ENCODE data around the gene MYO10. TPM values are rescaled to one million over a fixed set of nuclear protein-coding genes. Genes with fewer than 3 reads are reported as not detected.

The MYO10 gene
- total RNA-seq, 2 experiments from 2014 or later, result not detected

- DNase-seq (peak; percentile 43), ATAC-seq (ENCODE audit: low read depth) (no peak)
- H3K27me3 Mint-ChIP-seq, result peaks cover 49% of the 10 kb centered on the region
- POLR2A ChIA-PET, result no interaction called here
- no peak overlapping the region for H3K27ac Mint-ChIP-seq
- no peak overlapping the region for H3K4me3 Mint-ChIP-seq
- H3K9me3 Mint-ChIP-seq, result no peaks in the 10 kb centered on the region
- peaks cover 13% of the 10 kb centered on the region for H3K4me1 Mint-ChIP-seq
- H3K36me3 Mint-ChIP-seq, result no peaks in the 10 kb centered on the region
These were observed 2.0 kb downstream of the MYO10 start for GRCh38 chr5:16934123-16934522.

GRCh38 chr5:16933337-16933736, 2.8 kb downstream of the MYO10 start:
- H3K27me3 Mint-ChIP-seq, result peaks cover 47% of the 10 kb centered on the region

GRCh38 chr5:16932401-16932800, 3.7 kb downstream of the MYO10 start:
- H3K27ac Mint-ChIP-seq, result no peak overlapping the region
- H3K36me3 Mint-ChIP-seq, result no peaks in the 10 kb centered on the region
- no peak for DNase-seq
- no peaks in the 10 kb centered on the region for H3K9me3 Mint-ChIP-seq
- no peak overlapping the region for H3K4me3 Mint-ChIP-seq
- peaks cover 13% of the 10 kb centered on the region for H3K4me1 Mint-ChIP-seq
- H3K27me3 Mint-ChIP-seq, result peaks cover 37% of the 10 kb centered on the region
- POLR2A ChIA-PET, result no interaction called here
- no peak for ATAC-seq (ENCODE audit: low read depth)

More at GRCh38 chr5:16933337-16933736, 2.8 kb downstream of the MYO10 start:
- no peak for ATAC-seq (ENCODE audit: low read depth)
- POLR2A ChIA-PET, result no interaction called here
- H3K9me3 Mint-ChIP-seq, result no peaks in the 10 kb centered on the region
- no peaks in the 10 kb centered on the region for H3K36me3 Mint-ChIP-seq
- peaks cover 13% of the 10 kb centered on the region for H3K4me1 Mint-ChIP-seq
- no peak for DNase-seq
- no peak overlapping the region for H3K27ac Mint-ChIP-seq
- H3K4me3 Mint-ChIP-seq, result no peak overlapping the region

- Mint-ChIP-seq H3K4me3 (no peak overlapping the region), H3K4me1 (peaks cover 9% of the 10 kb centered on the region), H3K36me3 (no peaks in the 10 kb centered on the region), H3K27ac (no peak overlapping the region), H3K9me3 (no peaks in the 10 kb centered on the region), H3K27me3 (peaks cover 29% of the 10 kb centered on the region)
- no peak for DNase-seq
- ATAC-seq (ENCODE audit: low read depth), result no peak
- POLR2A ChIA-PET, result no interaction called here
These were observed 4.6 kb downstream of the MYO10 start for GRCh38 chr5:16931334-16932110.

- no peak for ATAC-seq (ENCODE audit: low read depth)
- peaks cover 22% of the 10 kb centered on the region for H3K27me3 Mint-ChIP-seq
- POLR2A ChIA-PET, result no interaction called here
These were observed 5.6 kb downstream of the MYO10 start for GRCh38 chr5:16930496-16930895.

GRCh38 chr5:16929831-16930230, 6.3 kb downstream of the MYO10 start:
- H3K4me3 Mint-ChIP-seq, result no peak overlapping the region
- no peaks in the 10 kb centered on the region for H3K36me3 Mint-ChIP-seq
- H3K4me1 Mint-ChIP-seq, result peaks cover 5% of the 10 kb centered on the region
- H3K9me3 Mint-ChIP-seq, result no peaks in the 10 kb centered on the region
- ATAC-seq (ENCODE audit: low read depth), result no peak
- POLR2A ChIA-PET, result no interaction called here
- no peak overlapping the region for H3K27ac Mint-ChIP-seq
- peaks cover 16% of the 10 kb centered on the region for H3K27me3 Mint-ChIP-seq
- no peak for DNase-seq

More at GRCh38 chr5:16930496-16930895, 5.6 kb downstream of the MYO10 start:
- Mint-ChIP-seq H3K36me3 (no peaks in the 10 kb centered on the region), H3K9me3 (no peaks in the 10 kb centered on the region), H3K4me1 (peaks cover 7% of the 10 kb centered on the region), H3K27ac (no peak overlapping the region), H3K4me3 (no peak overlapping the region)
- no peak for DNase-seq

- POLR2A ChIA-PET, result no interaction called here
- Mint-ChIP-seq H3K9me3 (no peaks in the 10 kb centered on the region), H3K4me1 (peaks cover 3% of the 10 kb centered on the region), H3K36me3 (no peaks in the 10 kb centered on the region), H3K27ac (no peak overlapping the region), H3K27me3 (peaks cover 12% of the 10 kb centered on the region), H3K4me3 (no peak overlapping the region)
- ATAC-seq (ENCODE audit: low read depth), result no peak
- no peak for DNase-seq
These were observed 6.7 kb downstream of the MYO10 start for GRCh38 chr5:16929347-16929746.

- POLR2A ChIA-PET, result no interaction called here
- no peak for DNase-seq
These were observed 8.5 kb downstream of the MYO10 start for GRCh38 chr5:16927613-16928012.

GRCh38 chr5:16926417-16926816, 9.7 kb downstream of the MYO10 start:
- Mint-ChIP-seq H3K27me3 (no peaks in the 10 kb centered on the region), H3K4me3 (no peak overlapping the region), H3K36me3 (no peaks in the 10 kb centered on the region), H3K27ac (no peak overlapping the region), H3K4me1 (no peaks in the 10 kb centered on the region), H3K9me3 (no peaks in the 10 kb centered on the region)
- ATAC-seq (ENCODE audit: low read depth) (no peak), DNase-seq (no peak)
- POLR2A ChIA-PET, result no interaction called here

More at GRCh38 chr5:16927613-16928012, 8.5 kb downstream of the MYO10 start:
- H3K36me3 Mint-ChIP-seq, result no peaks in the 10 kb centered on the region
- no peaks in the 10 kb centered on the region for H3K9me3 Mint-ChIP-seq
- no peaks in the 10 kb centered on the region for H3K4me1 Mint-ChIP-seq
- H3K4me3 Mint-ChIP-seq, result no peak overlapping the region
- H3K27me3 Mint-ChIP-seq, result no peaks in the 10 kb centered on the region
- H3K27ac Mint-ChIP-seq, result no peak overlapping the region
- ATAC-seq (ENCODE audit: low read depth), result no peak

- POLR2A ChIA-PET, result no interaction called here
- no peaks in the 10 kb centered on the region for H3K27me3 Mint-ChIP-seq
- ATAC-seq (ENCODE audit: low read depth) (no peak), DNase-seq (no peak)
- no peak overlapping the region for H3K27ac Mint-ChIP-seq
- no peaks in the 10 kb centered on the region for H3K4me1 Mint-ChIP-seq
- no peak overlapping the region for H3K4me3 Mint-ChIP-seq
- no peaks in the 10 kb centered on the region for H3K36me3 Mint-ChIP-seq
- H3K9me3 Mint-ChIP-seq, result no peaks in the 10 kb centered on the region
These were observed 11.9 kb downstream of the MYO10 start for GRCh38 chr5:16924206-16924605.

- ATAC-seq (ENCODE audit: low read depth) (no peak), DNase-seq (no peak)
- Mint-ChIP-seq H3K27me3 (no peaks in the 10 kb centered on the region), H3K36me3 (no peaks in the 10 kb centered on the region), H3K9me3 (no peaks in the 10 kb centered on the region), H3K27ac (no peak overlapping the region), H3K4me1 (no peaks in the 10 kb centered on the region), H3K4me3 (no peak overlapping the region)
- POLR2A ChIA-PET, result no interaction called here
These were observed 13.7 kb downstream of the MYO10 start for GRCh38 chr5:16922430-16922829.

- no peaks in the 10 kb centered on the region for H3K36me3 Mint-ChIP-seq
- no peaks in the 10 kb centered on the region for H3K9me3 Mint-ChIP-seq
- no peak for DNase-seq
- no peak for ATAC-seq (ENCODE audit: low read depth)
- H3K27ac Mint-ChIP-seq, result no peak overlapping the region
- POLR2A ChIA-PET, result no interaction called here
- no peak overlapping the region for H3K4me3 Mint-ChIP-seq
- no peaks in the 10 kb centered on the region for H3K27me3 Mint-ChIP-seq
- H3K4me1 Mint-ChIP-seq, result no peaks in the 10 kb centered on the region
These were observed 14.9 kb downstream of the MYO10 start for GRCh38 chr5:16921211-16921610.

- POLR2A ChIA-PET, result no interaction called here
- no peaks in the 10 kb centered on the region for H3K27me3 Mint-ChIP-seq
These were observed 15.8 kb downstream of the MYO10 start for GRCh38 chr5:16920109-16920816.

More at GRCh38 chr5:16920109-16920816, 15.8 kb downstream of the MYO10 start:
- Mint-ChIP-seq H3K36me3 (no peaks in the 10 kb centered on the region), H3K4me3 (no peak overlapping the region), H3K4me1 (no peaks in the 10 kb centered on the region), H3K27ac (no peak overlapping the region), H3K9me3 (no peaks in the 10 kb centered on the region)
- DNase-seq (no peak), ATAC-seq (ENCODE audit: low read depth) (no peak)

Measured in activated naive CD8-positive, alpha-beta T cell treated with anti-CD3 and anti-CD28 coated beads, Interleukin-2, amount 10 ng/mL, durations not matched to agents 7 days and 5 days (primary cell).